ENCODE results near the gene PPP2R5D.
"Not testable (repeated sequence)": the region's sequence is repeated elsewhere in the genome, so short reads cannot be mapped to it uniquely, and the experiment has no call there.

PPP2R5D gene

DNA sequence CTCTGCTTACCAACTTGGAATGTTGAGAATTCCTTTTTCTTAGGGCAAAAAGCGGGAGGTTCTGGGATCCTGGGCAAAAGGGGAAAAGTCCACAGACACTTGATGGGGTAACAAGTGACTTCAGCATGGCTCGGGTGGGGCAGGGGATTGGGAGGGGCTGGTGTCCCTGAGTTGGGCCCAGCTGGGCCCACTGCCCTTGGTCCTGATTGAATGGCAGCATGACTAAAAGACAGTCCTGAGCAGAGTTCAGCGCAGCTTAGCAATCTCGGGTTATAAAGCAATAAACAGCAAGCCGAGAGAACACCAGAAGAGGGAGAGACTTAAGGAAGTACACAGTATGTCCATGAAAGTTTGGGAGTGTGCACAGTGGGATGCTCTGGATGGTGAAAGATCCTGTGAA is 5.6 kb downstream of the PPP2R5D start:
- no peak for DNase-seq (ENCODE audit: low read depth in 2 of 2)

DNA sequence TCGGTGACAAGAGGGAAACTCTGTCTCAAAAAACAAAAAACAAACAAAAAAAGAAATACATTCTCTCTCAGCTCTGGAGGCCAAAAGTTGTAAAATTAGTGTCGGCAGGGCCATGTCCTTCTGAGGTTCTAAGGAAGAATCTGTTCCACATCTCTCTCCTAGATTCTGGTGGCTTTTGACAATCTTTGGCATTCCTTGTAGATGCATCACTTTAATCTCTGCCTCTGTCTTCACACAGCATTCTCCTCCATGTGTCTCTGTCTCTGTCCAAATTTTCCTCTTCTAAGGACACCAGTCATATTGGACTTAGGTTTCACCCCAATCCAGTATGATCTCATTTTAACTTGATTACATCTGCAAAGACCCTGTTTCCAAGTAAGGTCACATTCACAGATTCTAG is 9.1 kb downstream of the PPP2R5D start:
- DNase-seq (ENCODE audit: low read depth in 2 of 2), result no peak

DNA sequence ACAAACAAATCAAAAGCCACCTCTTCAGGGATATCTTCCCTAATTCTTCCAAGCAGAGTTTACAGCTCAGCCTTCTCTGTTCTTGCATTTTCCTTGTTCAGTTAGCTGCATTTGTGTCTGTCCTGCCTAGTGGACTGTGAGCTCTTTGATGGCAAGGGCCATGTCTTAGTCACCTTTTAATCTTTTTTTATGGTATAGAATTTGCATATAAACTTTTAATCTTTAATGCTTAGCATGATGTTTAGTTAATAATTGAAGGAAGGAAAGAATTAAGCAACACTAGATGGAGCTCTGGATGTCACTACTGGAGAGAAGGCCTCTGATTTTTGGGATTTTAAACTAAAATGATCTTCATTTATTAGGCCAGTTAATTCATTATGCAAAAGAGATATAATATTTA is 12.1 kb downstream of the PPP2R5D start:
- no peak for DNase-seq (ENCODE audit: low read depth in 2 of 2)

DNA sequence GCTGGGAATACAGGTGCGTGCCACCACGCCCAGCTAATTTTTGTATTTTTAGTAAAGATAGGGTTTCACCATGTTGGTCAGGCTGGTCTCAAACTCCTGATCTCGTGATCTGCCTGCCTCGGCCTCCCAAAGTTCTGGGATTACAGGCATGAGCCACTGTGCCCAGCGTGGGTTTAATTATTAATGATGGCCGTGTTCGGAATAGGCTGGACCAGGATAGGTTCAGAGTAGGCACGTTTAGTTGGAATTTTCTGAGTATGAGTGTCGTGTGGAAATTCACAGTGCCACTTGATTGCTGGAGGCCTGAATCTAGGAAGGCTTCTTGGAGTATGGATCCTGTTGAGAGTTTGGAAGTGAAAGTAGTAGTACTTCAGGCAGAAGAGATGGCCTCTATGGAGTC is 13.8 kb downstream of the PPP2R5D start:
- not testable (repeated sequence) for DNase-seq (ENCODE audit: low read depth in 2 of 2)

DNA sequence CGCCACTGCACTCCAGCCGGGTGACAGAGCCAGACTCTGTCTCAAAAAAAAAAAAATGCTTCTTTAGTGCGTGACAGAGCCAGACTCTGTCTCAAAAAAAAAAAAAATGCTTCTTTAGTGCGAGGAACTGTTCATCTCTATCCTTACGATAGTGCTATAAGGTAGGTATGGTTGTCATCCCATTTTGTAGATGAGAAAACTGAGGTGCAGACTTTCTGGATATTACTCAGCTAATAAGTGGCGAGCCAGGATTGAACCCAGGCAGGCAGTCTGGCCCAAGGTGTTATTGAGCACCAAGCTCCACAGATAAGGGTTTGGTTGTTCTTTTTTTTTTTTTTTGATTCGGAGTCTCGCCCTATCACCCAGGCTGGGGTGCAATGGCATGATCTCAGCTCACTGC is 17.5 kb downstream of the PPP2R5D start:
- DNase-seq (ENCODE audit: low read depth in 2 of 2), result no peak

DNA sequence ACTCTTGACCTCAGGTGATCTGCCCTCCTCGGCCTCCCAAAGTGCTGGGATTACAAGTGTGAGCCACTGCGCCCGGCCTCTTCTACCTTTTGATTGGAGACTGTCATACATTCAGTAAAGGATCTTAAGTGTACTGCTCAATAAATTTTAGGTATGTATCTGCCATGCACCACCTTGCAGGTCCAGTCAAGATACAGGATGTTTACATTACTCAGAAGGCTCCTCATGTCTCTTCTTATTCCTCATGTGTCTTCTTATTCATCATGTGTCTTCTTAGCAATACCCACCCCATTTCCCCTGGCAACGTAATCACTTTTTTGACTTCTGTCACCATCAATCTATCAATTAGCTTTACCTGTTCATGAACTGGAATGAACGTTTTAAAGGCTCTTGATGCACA is 21.5 kb downstream of the PPP2R5D start:
- DNase-seq (ENCODE audit: low read depth in 2 of 2), result no peak

DNA sequence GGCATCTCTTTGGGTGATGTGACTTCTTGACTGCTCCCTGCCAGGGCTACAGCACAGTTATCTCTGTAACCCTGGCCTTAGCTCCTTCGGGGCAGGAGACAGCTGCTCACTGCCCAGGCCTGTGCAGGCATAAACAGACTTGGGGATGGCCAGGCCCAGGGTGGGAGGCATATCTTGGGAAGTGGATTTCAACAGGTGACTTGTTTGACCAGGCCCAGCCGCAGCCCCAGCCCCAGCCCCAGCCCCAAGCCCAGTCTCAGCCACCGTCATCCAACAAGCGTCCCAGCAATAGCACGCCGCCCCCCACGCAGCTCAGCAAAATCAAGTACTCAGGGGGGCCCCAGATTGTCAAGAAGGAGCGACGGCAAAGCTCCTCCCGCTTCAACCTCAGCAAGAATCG is 21.9 kb downstream of the PPP2R5D start:
- no peak for DNase-seq (ENCODE audit: low read depth in 2 of 2)

DNA sequence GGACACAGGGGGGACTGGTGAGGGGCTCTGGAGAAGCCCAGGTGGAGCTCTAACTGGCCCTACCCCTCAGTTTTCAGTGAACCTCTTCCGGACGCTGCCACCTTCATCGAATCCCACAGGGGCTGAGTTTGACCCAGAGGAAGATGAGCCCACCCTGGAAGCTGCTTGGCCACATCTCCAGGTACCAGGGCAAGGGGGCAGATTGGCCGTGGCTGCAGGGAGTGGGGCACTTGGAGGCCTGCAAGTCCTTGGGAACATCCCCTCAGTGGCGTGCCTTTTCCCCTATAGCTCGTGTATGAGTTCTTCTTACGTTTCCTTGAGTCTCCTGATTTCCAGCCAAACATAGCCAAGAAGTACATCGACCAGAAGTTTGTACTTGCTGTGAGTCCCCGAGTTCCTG is 22.8 kb downstream of the PPP2R5D start:
- no peak for DNase-seq (ENCODE audit: low read depth in 2 of 2)

DNA sequence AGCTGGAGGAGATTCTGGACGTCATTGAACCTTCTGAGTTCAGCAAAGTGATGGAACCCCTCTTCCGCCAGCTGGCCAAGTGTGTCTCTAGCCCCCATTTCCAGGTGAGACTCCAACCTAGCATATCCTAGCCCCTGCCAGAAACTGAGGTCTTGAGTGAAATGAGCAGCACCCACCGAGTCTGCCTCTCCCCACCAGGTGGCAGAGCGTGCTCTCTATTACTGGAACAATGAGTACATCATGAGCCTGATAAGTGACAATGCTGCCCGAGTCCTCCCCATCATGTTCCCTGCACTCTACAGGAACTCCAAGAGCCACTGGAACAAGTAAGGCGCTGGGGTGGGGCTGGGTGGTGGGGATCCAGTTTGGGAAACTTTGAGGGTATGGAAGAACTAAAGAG is 24.8 kb downstream of the PPP2R5D start:
- no peak for DNase-seq (ENCODE audit: low read depth in 2 of 2)

DNA sequence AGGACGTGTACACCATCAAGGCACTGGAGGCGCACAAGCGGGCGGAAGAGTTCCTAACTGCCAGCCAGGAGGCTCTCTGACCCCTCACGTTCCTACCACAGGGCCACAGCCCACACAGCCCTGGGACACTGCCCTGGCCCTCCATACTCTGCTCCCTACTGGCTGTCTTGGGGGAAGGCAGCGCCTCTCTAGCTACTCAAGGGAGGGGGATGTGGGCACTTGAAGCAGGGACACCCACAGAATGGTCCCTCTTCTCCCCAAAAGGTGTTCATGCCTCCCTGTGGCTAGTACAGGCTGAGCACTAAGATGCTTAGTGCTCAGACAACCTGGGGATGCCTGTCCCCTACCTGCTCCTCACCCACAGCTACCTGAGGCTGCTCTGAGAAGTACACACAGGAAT is 26.8 kb downstream of the PPP2R5D start:
- no peak for DNase-seq (ENCODE audit: low read depth in 2 of 2)

DNA sequence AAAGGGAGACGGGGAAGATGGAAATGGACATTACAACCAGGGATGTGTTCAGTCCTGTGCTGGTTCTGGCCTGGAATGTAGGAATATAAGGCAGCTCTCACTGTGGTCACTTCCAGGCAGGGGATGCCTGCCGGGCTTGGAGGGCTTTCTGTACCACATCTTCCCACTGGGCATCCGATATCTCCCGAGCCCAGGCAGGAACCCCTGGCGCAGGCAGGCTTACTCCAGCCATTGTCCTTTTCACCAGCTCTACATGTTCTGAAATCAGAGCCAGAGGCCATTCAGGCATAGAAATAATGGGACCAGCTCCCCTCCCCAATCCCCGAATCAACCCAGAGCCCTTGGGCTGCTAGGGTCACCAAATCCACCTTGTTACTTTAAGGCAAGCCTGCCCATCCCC is 28.0 kb downstream of the PPP2R5D start:
- DNase-seq (ENCODE audit: low read depth in 2 of 2), result no peak

DNA sequence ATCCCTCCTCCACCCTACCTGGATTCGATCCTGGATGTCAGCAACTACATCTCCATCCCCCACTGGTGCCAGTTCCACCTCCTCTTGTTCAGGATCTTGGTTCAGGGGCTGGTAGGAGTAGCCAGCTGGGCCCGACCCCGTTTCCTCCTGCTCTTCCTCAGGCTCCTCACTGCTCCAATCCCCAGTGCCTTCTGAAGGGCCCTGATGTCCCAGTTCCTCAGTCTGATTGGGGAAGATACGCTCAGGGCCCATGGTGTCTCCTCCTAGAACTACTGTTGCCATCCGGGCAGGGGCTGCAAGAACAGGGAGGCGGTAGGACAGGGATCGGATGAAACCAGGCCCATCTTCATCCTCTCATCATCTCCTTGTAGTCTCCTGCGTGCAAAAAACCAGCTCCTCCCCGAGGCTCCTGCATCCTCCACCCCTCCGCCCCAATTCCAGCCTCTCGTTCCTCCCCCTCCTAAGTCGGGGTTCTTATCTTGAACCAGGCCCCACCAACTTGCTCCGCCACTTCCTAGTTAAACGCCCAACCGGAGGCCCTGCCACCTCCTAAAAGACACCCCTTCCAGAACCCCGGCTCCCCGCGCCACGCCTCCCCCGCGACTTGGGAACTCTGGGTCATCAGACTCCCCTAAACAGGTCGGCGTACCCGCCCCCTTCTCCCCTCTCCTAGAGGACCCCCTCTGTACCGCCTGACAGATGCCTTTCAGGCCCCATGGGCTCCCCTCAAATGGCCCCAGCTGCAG is 28.9 kb downstream of the PPP2R5D start:
- no peak for DNase-seq (ENCODE audit: low read depth in 2 of 2)

DNA sequence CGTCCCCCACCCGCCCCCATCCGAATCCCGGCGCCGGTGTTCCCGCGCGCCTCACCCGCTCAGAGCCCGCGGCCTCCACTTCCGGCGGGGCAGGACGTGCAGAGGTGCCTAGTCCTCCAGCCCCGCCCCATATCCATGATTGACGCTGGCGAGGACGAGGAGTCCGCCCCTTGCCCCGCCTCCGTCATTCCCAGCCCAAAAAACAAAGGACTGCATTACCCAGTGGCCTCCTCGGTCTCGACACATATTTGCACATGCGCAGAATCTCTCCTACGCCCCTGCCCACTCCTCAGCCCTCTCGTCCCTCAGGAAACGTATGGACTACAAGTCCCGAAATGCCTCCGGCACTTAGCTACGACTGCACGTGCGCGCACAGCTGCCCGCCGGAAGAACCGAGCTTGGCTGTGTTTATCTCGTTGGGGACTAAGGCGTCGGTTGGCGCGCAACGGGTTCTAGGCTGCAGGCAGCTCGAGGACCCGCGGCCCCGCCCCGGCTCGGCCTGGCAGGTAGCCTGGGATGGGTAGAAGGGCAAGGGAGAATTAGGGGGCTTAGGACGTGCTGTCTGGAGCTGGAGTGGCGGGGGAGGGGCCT is 29.6 kb downstream of the PPP2R5D start, which contains the start of the genes KLHDC3 and MEA1:
Gene KLHDC3, plus strand, starts transcription at position 407 of the 591 bp plus-strand sequence. CDS start 2,944 bp downstream, outside the sequence.
Gene MEA1, minus strand, starts transcription at position 104 of the 591 bp plus-strand sequence. CDS start 133 bp downstream, outside the sequence.
- DNase-seq (ENCODE audit: low read depth in 2 of 2), result peak; percentile 98 to 99

DNA sequence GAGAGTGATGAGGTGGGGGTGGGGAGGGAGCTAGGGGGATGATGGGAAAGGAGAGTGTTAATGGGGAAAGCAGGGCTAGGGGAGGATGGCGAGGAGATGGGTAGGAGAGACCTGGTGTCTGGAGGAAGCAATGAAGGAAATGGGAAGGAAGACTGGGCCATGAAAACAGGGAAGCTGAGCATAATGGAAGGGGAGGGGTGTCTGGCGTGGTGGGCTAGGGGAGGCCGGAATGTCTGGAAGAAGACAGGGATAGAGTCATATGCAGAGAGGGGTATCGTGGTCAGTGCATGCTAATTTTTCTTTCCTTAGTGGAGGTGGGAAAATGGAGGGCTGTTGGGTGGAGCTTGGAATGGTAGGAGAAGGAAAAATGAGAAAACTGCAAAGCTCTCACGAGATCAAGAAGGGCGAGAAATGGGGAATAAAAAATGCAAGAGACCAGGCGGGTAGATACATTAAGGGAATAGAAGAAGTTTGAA is 30.1 kb downstream of the PPP2R5D start:
- no peak for DNase-seq (ENCODE audit: low read depth in 2 of 2)

DNA sequence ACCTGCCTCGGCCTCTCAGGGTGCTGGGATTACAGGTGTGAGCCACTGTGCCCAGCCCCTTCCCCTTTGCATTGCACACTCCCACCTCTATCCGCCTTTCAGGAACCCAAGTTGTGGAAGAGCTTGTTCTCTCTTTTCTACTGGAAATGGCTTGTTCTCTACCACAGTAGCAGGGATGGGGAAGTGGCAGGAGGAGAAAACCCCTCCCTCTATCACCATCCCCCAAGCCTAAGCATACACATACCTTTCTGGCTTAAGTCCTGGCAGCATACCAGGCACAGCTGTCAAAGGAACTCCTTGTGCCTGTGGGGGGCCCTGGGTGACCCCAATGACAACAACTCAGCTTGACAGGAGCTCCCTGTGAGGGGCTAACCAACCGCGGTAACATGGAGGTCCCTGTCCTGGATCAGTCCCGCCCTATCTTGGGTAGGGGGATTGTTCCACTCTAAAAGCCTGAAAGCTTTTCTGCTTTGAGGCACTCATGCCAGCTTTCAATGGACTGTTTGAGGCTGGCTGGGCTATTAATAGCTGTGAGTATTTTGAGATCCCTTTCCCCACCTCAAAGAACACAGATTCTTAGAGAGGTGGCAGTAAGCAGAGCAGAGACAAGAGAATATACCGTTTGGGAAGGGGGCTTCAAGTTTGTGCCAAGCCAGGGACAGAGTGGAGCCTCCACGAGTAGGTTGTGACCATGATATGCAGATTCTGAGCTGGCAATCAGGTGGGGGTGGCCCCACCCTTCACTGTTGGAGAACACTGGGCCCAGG is 32.0 kb downstream of the PPP2R5D start:
- no peak for DNase-seq (ENCODE audit: low read depth in 2 of 2)

DNA sequence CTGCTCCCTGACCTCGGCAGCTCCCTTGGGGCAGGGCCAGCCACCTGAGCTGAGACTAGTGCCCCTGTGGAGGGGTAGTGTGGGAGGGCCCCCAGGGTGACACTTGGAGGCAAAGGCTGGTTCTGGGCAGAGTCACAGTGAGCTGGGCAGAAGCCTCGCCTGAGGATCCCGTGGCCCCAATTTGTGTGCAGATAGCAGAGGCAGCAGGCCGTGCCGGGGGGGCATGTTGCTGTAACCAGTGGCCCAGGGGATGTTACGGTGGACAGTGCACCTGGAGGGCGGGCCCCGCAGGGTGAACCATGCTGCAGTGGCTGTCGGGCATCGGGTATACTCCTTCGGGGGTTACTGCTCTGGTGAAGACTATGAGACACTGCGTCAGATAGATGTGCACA is 32.6 kb downstream of the PPP2R5D start:
- DNase-seq (ENCODE audit: low read depth in 2 of 2), result no peak

DNA sequence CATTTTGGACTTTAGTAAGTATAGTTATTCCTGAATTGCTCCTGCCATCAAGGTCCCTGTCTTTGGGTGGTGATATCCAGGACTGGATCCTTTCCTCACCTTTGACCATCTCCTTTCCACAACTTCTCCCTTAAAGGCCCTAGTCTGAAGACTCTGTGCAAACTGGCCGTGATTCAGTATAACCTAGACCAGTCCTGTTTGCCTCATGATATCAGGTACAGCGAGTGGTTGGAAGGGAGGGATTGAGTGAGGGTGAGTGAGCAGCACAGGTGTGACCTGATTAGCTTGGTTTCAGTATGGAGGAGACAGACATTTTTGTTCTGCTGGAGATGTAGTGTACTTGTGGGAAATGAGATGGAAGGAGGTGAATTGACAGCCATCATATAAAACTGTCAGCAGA is 34.8 kb downstream of the PPP2R5D start:
- no peak for DNase-seq (ENCODE audit: low read depth in 2 of 2)

DNA sequence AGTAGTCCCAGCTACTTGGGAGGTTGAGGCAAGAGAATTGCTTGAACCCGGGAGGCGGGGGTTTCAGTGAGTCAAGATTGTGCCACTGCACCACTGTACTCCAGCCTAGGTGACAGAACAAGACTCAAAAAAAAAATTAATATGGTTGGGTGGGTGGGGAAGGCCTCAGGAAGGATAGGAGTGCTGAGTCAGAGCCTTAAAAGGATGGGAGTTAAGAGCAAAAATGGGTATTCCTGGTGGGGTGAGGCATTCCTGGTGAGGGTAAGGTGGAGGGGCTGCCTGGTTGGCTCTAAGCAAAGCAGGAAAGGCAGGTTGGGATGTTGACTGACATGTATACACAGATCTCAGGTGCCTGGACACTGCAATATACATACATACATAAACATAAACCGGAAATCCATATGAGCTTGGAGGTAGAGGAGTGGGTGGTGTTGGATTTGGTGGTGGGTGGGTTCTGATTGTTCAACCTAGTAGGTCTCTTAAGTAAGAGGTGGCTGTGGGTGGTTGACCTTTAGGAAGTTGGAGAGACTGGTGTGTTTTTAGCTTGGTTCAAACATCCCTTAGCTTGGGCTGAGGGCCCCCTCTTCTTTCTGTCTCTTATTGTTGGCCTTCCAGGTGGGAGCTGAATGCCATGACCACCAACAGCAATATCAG is 35.8 kb downstream of the PPP2R5D start:
- no peak for DNase-seq (ENCODE audit: low read depth in 2 of 2)

DNA sequence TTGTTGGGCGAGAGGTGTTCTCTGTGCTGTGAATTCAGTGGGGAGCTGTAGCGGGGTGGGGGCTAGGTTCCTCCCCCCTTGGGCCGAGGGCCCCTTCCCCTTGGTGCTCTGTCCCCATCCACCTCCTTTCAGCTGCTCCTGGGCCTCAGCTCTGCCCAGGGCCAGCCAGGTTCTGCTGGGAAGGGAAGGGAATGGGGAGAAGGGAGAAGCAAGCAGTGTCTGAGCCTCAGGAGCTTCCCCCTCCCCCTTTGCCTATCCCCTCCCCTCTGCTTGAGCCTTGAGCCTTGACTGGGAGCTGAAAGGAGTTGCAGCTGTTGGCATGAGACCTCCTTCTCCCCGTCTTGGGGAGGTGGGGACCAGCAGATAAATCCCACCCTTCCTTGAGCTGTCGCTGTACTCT is 36.5 kb downstream of the PPP2R5D start:
- no peak for DNase-seq (ENCODE audit: low read depth in 2 of 2)

DNA sequence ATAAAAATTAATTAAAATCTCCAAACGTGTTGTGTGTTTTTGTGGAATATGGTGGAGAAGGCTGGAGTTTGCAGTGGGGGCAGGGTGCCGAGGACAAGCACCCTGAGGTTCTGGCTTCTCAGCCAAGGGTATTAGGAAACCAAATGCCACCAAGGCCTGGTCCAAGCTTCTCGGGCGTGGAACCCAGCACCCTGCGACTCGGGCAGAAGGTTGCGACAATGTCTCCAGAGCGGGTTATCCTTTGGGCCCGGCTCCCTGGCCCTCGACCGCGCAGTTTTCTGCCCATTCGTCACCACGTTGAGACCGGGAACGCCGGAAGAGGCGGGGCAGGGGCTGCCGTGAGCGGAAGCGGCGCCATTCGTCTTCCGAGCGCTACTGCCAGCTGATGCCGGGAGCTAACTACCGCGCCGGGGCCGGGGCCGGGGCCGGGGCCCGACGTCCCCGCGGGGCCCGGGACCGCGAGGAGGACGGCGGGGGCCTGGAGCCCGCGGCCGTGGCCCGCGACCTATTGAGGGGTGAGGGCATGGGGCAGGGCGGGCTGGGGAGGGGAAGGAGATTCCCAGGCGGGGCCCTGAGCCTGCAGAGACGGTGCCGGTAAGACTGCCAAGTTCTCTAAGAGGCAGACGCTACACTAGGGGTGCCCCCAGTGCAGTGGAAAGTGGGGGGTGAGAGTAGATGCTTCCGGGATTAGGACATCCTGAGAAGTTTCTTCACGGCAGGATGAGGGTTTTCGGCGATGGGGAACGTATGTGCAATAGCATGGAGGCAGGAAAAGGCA is 37.1 kb downstream of the PPP2R5D start, which contains the start of gene RRP36:
Gene RRP36, plus strand, starts transcription at position 354 of the 778 bp plus-strand sequence. Its CDS starts 32 bp downstream, at position 386.
- peak; percentile 38 to 59 for DNase-seq (ENCODE audit: low read depth in 2 of 2)

DNA sequence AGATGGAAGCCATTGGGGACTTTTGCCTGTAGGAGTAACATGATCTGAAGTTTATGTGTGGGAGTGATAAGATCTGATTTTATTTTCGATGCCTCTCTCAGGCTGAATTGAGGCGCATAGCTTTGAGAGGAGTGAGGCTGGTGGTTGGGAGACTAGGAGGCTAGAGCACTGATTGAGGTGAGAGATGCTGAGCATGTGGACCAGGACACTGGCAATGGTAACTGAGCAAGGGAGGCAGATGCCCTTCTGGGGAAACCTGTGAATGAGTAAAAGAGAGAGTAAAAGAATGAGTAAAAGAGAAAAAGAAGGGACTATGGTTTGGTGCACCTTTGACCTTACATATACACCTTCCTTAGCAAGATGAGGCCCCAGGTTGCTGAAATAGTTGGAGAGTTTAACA is 40.1 kb downstream of the PPP2R5D start:
- DNase-seq (ENCODE audit: low read depth in 2 of 2), result no peak

All from stimulated activated CD8-positive, alpha-beta memory T cell treated with anti-CD3 and anti-CD28 coated beads, Interleukin-7, amount 100 ng/mL, for 4 hours (primary cell).